CD1c-positive myeloid dendritic cell (primary cell): ENCODE measurements around the gene BYSL.

Source experiments
- DNase-seq: peaks from one replicate; pipeline ENCODE4 v3.0.0-alpha.2; 2016; ENCODE audit errors: extremely low spot score

Gene BYSL

GRCh38 chr6:41920921-41921711, at the start of gene BYSL, which contains the start of gene MED20:
Gene BYSL, plus strand, starts transcription at chr6:41921499. Its CDS starts 64 bp downstream, at chr6:41921563.
Gene MED20, minus strand, starts transcription at chr6:41921139. Its CDS starts 121 bp downstream, at chr6:41921018.
- peak; percentile 99 for DNase-seq

- peak; percentile 29 for DNase-seq
Observed at GRCh38 chr6:41871691-41872090, 49.6 kb upstream of the BYSL start.

- DNase-seq = peak; percentile 44
Observed at GRCh38 chr6:41872147-41872546, 49.2 kb upstream of the BYSL start.

GRCh38 chr6:41874741-41875140, 46.6 kb upstream of the BYSL start:
- no peak for DNase-seq

GRCh38 chr6:41877051-41877680, 44.1 kb upstream of the BYSL start:
- no peak for DNase-seq

GRCh38 chr6:41878246-41878645, 43.1 kb upstream of the BYSL start:
- no peak for DNase-seq

- DNase-seq = no peak
Observed at GRCh38 chr6:41878961-41879405, 42.3 kb upstream of the BYSL start.

- no peak for DNase-seq
Observed at GRCh38 chr6:41881506-41881905, 39.8 kb upstream of the BYSL start.

- DNase-seq = no peak
Observed at GRCh38 chr6:41884957-41885356, 36.3 kb upstream of the BYSL start.

GRCh38 chr6:41885930-41886329, 35.4 kb upstream of the BYSL start:
- DNase-seq = no peak

- no peak for DNase-seq
Observed at GRCh38 chr6:41887331-41887751, 34.0 kb upstream of the BYSL start.

- DNase-seq = no peak
Observed at GRCh38 chr6:41892921-41893564, 28.3 kb upstream of the BYSL start.

GRCh38 chr6:41894366-41895299, 26.7 kb upstream of the BYSL start:
- peak; percentile 19 for DNase-seq

- peak; percentile 94 for DNase-seq
Observed at GRCh38 chr6:41895300-41896233, 25.7 kb upstream of the BYSL start, which contains the start of gene USP49. Gene USP49, minus strand, starts transcription at chr6:41895375. Its CDS starts 88,392 bp downstream, at chr6:41806983.

- no peak for DNase-seq
Observed at GRCh38 chr6:41896281-41896680, 25.0 kb upstream of the BYSL start.

GRCh38 chr6:41900861-41901260, 20.4 kb upstream of the BYSL start:
- peak; percentile 26 for DNase-seq

GRCh38 chr6:41901882-41902519, 19.3 kb upstream of the BYSL start:
- DNase-seq = peak; percentile 65

- DNase-seq = no peak
Observed at GRCh38 chr6:41909727-41910126, 11.6 kb upstream of the BYSL start.

GRCh38 chr6:41914343-41914742, 7.0 kb upstream of the BYSL start:
- DNase-seq = no peak
